Mononuclear cell (primary cell): ENCODE results near the gene NFATC2. TPM values are rescaled to one million over a fixed set of nuclear protein-coding genes. Genes with fewer than 3 reads are reported as not detected.

Experiments
- H3K27me3 ChIP-seq: 2 replicates; pipeline ENCODE4 v1.6.0; 2011; ENCODE audit warnings: low read length, control low read depth; ENCODE audit not compliant: insufficient read depth
- H3K4me1 ChIP-seq: 2 replicates; pipeline ENCODE4 v1.5.1; 2011; ENCODE audit warnings: mild to moderate bottlenecking, low read length, control low read depth; ENCODE audit not compliant: insufficient read depth
- H3K4me3 ChIP-seq: 2 replicates; pipeline ENCODE4 v1.5.1; 2011; ENCODE audit warnings: mild to moderate bottlenecking, low read length, moderate library complexity
- H3K9me3 ChIP-seq: 2 replicates; pipeline ENCODE4 v1.5.1; 2011; ENCODE audit warnings: low read depth, mild to moderate bottlenecking, control low read depth, low read length
- total RNA-seq: library from RNA; depleted of rRNA; stranded (reverse); fragments of >200 nt; gene quantifications from one replicate; pipeline ENCODE4 v1.2.3, GENCODE V29; 2012

NFATC2 gene
- total RNA-seq, 1 donor = 12.2 TPM

GRCh38 chr20:51428401-51429143 is 113.9 kb downstream of the NFATC2 start:
- no peaks in the 10 kb centered on the region for H3K27me3 ChIP-seq
- H3K9me3 ChIP-seq = no peaks in the 10 kb centered on the region
- H3K4me3 ChIP-seq = no peak overlapping the region
- peaks cover 42% of the 10 kb centered on the region for H3K4me1 ChIP-seq

- Histone ChIP-seq H3K27me3 (no peaks in the 10 kb centered on the region), H3K4me3 (no peak overlapping the region), H3K9me3 (no peaks in the 10 kb centered on the region), H3K4me1 (peaks cover 45% of the 10 kb centered on the region)
These were observed 114.7 kb downstream of the NFATC2 start for GRCh38 chr20:51427651-51428291.

GRCh38 chr20:51426718-51427650 is 115.5 kb downstream of the NFATC2 start:
- no peak overlapping the region for H3K4me3 ChIP-seq
- H3K4me1 ChIP-seq = peaks cover 42% of the 10 kb centered on the region
- H3K9me3 ChIP-seq = no peaks in the 10 kb centered on the region
- H3K27me3 ChIP-seq = no peaks in the 10 kb centered on the region

- H3K4me1 ChIP-seq = peaks cover 30% of the 10 kb centered on the region
- H3K9me3 ChIP-seq = no peaks in the 10 kb centered on the region
- no peak overlapping the region for H3K4me3 ChIP-seq
- H3K27me3 ChIP-seq = no peaks in the 10 kb centered on the region
These were observed 117.0 kb downstream of the NFATC2 start for GRCh38 chr20:51425347-51426106.

- Histone ChIP-seq H3K27me3 (no peaks in the 10 kb centered on the region), H3K4me3 (no peak overlapping the region), H3K9me3 (no peaks in the 10 kb centered on the region), H3K4me1 (peaks cover 32% of the 10 kb centered on the region)
These were observed 118.0 kb downstream of the NFATC2 start for GRCh38 chr20:51424270-51425117.

- Histone ChIP-seq H3K4me3 (no peak overlapping the region), H3K27me3 (no peaks in the 10 kb centered on the region), H3K9me3 (no peaks in the 10 kb centered on the region), H3K4me1 (peaks cover 39% of the 10 kb centered on the region)
These were observed 118.7 kb downstream of the NFATC2 start for GRCh38 chr20:51423810-51424209.

- Histone ChIP-seq H3K4me1 (peaks cover 41% of the 10 kb centered on the region), H3K9me3 (no peaks in the 10 kb centered on the region), H3K27me3 (no peaks in the 10 kb centered on the region), H3K4me3 (no peak overlapping the region)
These were observed 119.2 kb downstream of the NFATC2 start for GRCh38 chr20:51423290-51423667.

GRCh38 chr20:51422514-51423289 is 119.8 kb downstream of the NFATC2 start:
- Histone ChIP-seq H3K27me3 (no peaks in the 10 kb centered on the region), H3K4me3 (no peak overlapping the region), H3K4me1 (peaks cover 44% of the 10 kb centered on the region), H3K9me3 (no peaks in the 10 kb centered on the region)

- Histone ChIP-seq H3K9me3 (no peaks in the 10 kb centered on the region), H3K4me1 (peaks cover 54% of the 10 kb centered on the region), H3K27me3 (no peaks in the 10 kb centered on the region), H3K4me3 (no peak overlapping the region)
These were observed 121.7 kb downstream of the NFATC2 start for GRCh38 chr20:51420805-51421204.

GRCh38 chr20:51420111-51420510 is 122.4 kb downstream of the NFATC2 start:
- H3K4me1 ChIP-seq = peaks cover 56% of the 10 kb centered on the region
- H3K4me3 ChIP-seq = no peak overlapping the region
- H3K27me3 ChIP-seq = no peaks in the 10 kb centered on the region
- H3K9me3 ChIP-seq = no peaks in the 10 kb centered on the region

- Histone ChIP-seq H3K27me3 (no peaks in the 10 kb centered on the region), H3K9me3 (no peaks in the 10 kb centered on the region), H3K4me3 (no peak overlapping the region), H3K4me1 (peaks cover 58% of the 10 kb centered on the region)
These were observed 122.9 kb downstream of the NFATC2 start for GRCh38 chr20:51419646-51420045.

- Histone ChIP-seq H3K27me3 (no peaks in the 10 kb centered on the region), H3K4me1 (peaks cover 58% of the 10 kb centered on the region), H3K4me3 (no peak overlapping the region)
These were observed 123.3 kb downstream of the NFATC2 start for GRCh38 chr20:51419231-51419630.

GRCh38 chr20:51418137-51418529 is 124.4 kb downstream of the NFATC2 start:
- Histone ChIP-seq H3K9me3 (no peaks in the 10 kb centered on the region), H3K4me1 (peaks cover 59% of the 10 kb centered on the region), H3K27me3 (no peaks in the 10 kb centered on the region), H3K4me3 (no peak overlapping the region)

More at GRCh38 chr20:51419231-51419630, 123.3 kb downstream of the NFATC2 start:
- H3K9me3 ChIP-seq = no peaks in the 10 kb centered on the region
